IMR-90 (cell line): ENCODE measurements around the gene TBC1D16. TPM values are rescaled to one million over a fixed set of nuclear protein-coding genes. Genes with fewer than 3 reads are reported as not detected.
A peak's percentile ranks its signal among the peaks of the same experiment; 100 is the strongest.

Source experiments
- ATAC-seq: fragments of 200-7000 bp; cut with Tn5 transposase; 2 replicates; pipeline ENCODE4 v1.9.1; 2020; ENCODE audit warnings: low read depth, mild to moderate bottlenecking, moderate library complexity
- BruUV-seq: library from RNA; stranded (reverse); fragments of 400-500 nt; replicated peaks from 2 replicates; lab custom pipeline; 2021; lab: Mats Ljungman, UMichigan
- CTCF ChIA-PET: fragments of 300-600 bp; formaldehyde crosslinking; extraction: SDS; loops from one replicate; lab custom pipeline; 2021; ENCODE audit warnings: antibody characterized with exemption; lab: Yijun Ruan, JAX
- POLR2A ChIA-PET: fragments of 300-600 bp; sonication (Branson Sonifier 250); formaldehyde crosslinking; loops from one replicate; lab custom pipeline; 2022; ENCODE audit warnings: antibody characterized with exemption; ENCODE audit not compliant: unreplicated experiment; lab: Charles Lee
- DNase-seq: peaks from one replicate; pipeline ENCODE4 v3.0.0; 2013
- H2AFZ ChIP-seq: replicated peaks from 2 replicates; pipeline ENCODE3; 2013; ENCODE audit warnings: low read length, mild to moderate bottlenecking; ENCODE audit not compliant: poor library complexity
- H2AK5ac ChIP-seq: 2 replicates; pipeline ENCODE4 v1.6.1; 2013; ENCODE audit warnings: low read depth, low read length, inconsistent platforms
- H2AK9ac ChIP-seq: replicated peaks from 2 replicates; pipeline ENCODE3; 2013; ENCODE audit warnings: mild to moderate bottlenecking, low read depth, low read length, moderate library complexity; ENCODE audit not compliant: poor library complexity
- H2BK120ac ChIP-seq: 2 replicates; pipeline ENCODE4 v1.6.1; 2013; ENCODE audit warnings: low read depth, low read length, inconsistent platforms
- H2BK15ac ChIP-seq: 3 replicates; pipeline ENCODE4 v1.6.1; 2013; ENCODE audit warnings: low read depth, low read length, inconsistent platforms
- H2BK20ac ChIP-seq: 2 replicates; pipeline ENCODE4 v1.6.1; 2013; ENCODE audit warnings: low read depth, mild to moderate bottlenecking, inconsistent platforms, low read length, moderate library complexity
- H2BK5ac ChIP-seq: 2 replicates; pipeline ENCODE4 v1.6.1; 2013; ENCODE audit warnings: mild to moderate bottlenecking, low read depth, low read length, inconsistent platforms; ENCODE audit not compliant: poor library complexity, severe bottlenecking
- H3K14ac ChIP-seq: replicated peaks from 2 replicates; pipeline ENCODE4 v1.6.1; 2013; ENCODE audit warnings: low read depth, low read length, inconsistent platforms
- H3K18ac ChIP-seq: 2 replicates; pipeline ENCODE4 v1.6.1; 2013; ENCODE audit warnings: low read depth, low read length, control low read depth
- H3K23ac ChIP-seq: 2 replicates; pipeline ENCODE4 v1.6.1; 2013; ENCODE audit warnings: low read depth, low read length, inconsistent platforms
- H3K27ac ChIP-seq: 2 replicates; pipeline ENCODE4 v1.5.1; 2013; ENCODE audit warnings: mild to moderate bottlenecking, control low read depth, low read length; ENCODE audit not compliant: insufficient read depth
- H3K27me3 ChIP-seq: 2 replicates; pipeline ENCODE4 v1.6.1; 2013; ENCODE audit warnings: low read length; ENCODE audit not compliant: control insufficient read depth, insufficient read depth
- H3K36me3 ChIP-seq: 2 replicates; pipeline ENCODE4 v1.6.1; 2013; ENCODE audit warnings: low read length, mixed read lengths; ENCODE audit not compliant: control insufficient read depth, insufficient read depth
- H3K4ac ChIP-seq: 2 replicates; pipeline ENCODE4 v1.6.1; 2013; ENCODE audit warnings: low read depth, low read length, inconsistent platforms
- H3K4me1 ChIP-seq: 2 replicates; pipeline ENCODE4 v1.6.1; 2013; ENCODE audit warnings: low read length, mixed read lengths; ENCODE audit not compliant: control insufficient read depth, insufficient read depth
- H3K4me2 ChIP-seq: 2 replicates; pipeline ENCODE4 v1.6.1; 2013; ENCODE audit warnings: low read depth, mild to moderate bottlenecking, control low read depth, low read length, moderate library complexity
- H3K4me3 ChIP-seq: 2 replicates; pipeline ENCODE4 v1.5.1; 2013; ENCODE audit warnings: low read depth, mild to moderate bottlenecking, control low read depth, low read length, moderate library complexity; ENCODE audit not compliant: insufficient read depth
- H3K56ac ChIP-seq: 2 replicates; pipeline ENCODE4 v1.6.1; 2013; ENCODE audit warnings: low read length, inconsistent platforms; ENCODE audit not compliant: insufficient read depth; ENCODE audit errors: extremely low read depth
- H3K79me1 ChIP-seq, 2 experiments: 2 replicates each; pipeline ENCODE4 v1.6.1; 2013; ENCODE audit warnings: low read length in 2 of 2, inconsistent platforms in 1 of 2, low read depth in 1 of 2
- H3K9ac ChIP-seq: 2 replicates; pipeline ENCODE4 v1.6.1; 2013; ENCODE audit warnings: low read depth, low read length, control low read depth
- H3K9me1 ChIP-seq: 2 replicates; pipeline ENCODE4 v1.6.1; 2013; ENCODE audit warnings: low read length, inconsistent platforms; ENCODE audit not compliant: insufficient read depth
- H3K9me3 ChIP-seq: 2 replicates; pipeline ENCODE4 v1.6.1; 2013; ENCODE audit warnings: low read length; ENCODE audit not compliant: control insufficient read depth, insufficient read depth
- H4K20me1 ChIP-seq: 2 replicates; pipeline ENCODE4 v1.6.1; 2013; ENCODE audit warnings: low read length, inconsistent platforms; ENCODE audit not compliant: insufficient read depth
- H4K5ac ChIP-seq: 2 replicates; pipeline ENCODE4 v1.6.1; 2013; ENCODE audit warnings: mild to moderate bottlenecking, low read depth, low read length, control low read depth
- H4K8ac ChIP-seq, 2 experiments: 2 replicates each; pipeline ENCODE4 v1.6.1; 2013; ENCODE audit warnings: low read depth in 2 of 2, low read length in 2 of 2, control low read depth in 1 of 2, inconsistent platforms in 1 of 2
- H4K91ac ChIP-seq: 2 replicates; pipeline ENCODE4 v1.6.1; 2013; ENCODE audit warnings: low read depth, low read length, inconsistent platforms; ENCODE audit not compliant: insufficient read depth
- BHLHE40 ChIP-seq: fragments of 150-350 bp; IDR thresholded peaks from 2 replicates; pipeline ENCODE4 v1.6.1; 2016; ENCODE audit warnings: mild to moderate bottlenecking, low read depth, low read length
- CEBPB ChIP-seq: IDR thresholded peaks from 2 replicates; pipeline ENCODE4 v1.6.1; 2012; ENCODE audit warnings: low read depth, low read length, improper control_type of control experiment
- CHD1 ChIP-seq: IDR thresholded peaks from 2 replicates; pipeline ENCODE4 v1.6.1; 2012; ENCODE audit warnings: low read depth, low read length, improper control_type of control experiment
- FOS ChIP-seq: fragments of 150-350 bp; IDR thresholded peaks from 2 replicates; pipeline ENCODE4 v1.6.1; 2016; ENCODE audit warnings: low read depth, low read length
- MAFK ChIP-seq: IDR thresholded peaks from 2 replicates; pipeline ENCODE4 v1.6.1; 2012; ENCODE audit warnings: low read depth, low read length, improper control_type of control experiment
- MAZ ChIP-seq: IDR thresholded peaks from 2 replicates; pipeline ENCODE4 v1.6.1; 2012; ENCODE audit warnings: low read depth, mild to moderate bottlenecking, low read length, improper control_type of control experiment, moderate library complexity, borderline replicate concordance
- MXI1 ChIP-seq: IDR thresholded peaks from 2 replicates; pipeline ENCODE4 v1.6.1; 2012; ENCODE audit warnings: low read depth, mild to moderate bottlenecking, low read length, moderate library complexity, borderline replicate concordance
- NFE2L2 ChIP-seq: fragments of 150-350 bp; IDR thresholded peaks from 2 replicates; pipeline ENCODE4 v1.6.1; 2016; ENCODE audit warnings: low read depth, mild to moderate bottlenecking, low read length
- POLR2A ChIP-seq: IDR thresholded peaks from 2 replicates; pipeline ENCODE4 v1.6.1; 2012; ENCODE audit warnings: mild to moderate bottlenecking, low read depth, low read length
- RAD21 ChIP-seq: IDR thresholded peaks from 2 replicates; pipeline ENCODE4 v1.6.1; 2012; ENCODE audit warnings: low read length, improper control_type of control experiment
- RCOR1 ChIP-seq: IDR thresholded peaks from 2 replicates; pipeline ENCODE4 v1.6.1; 2012; ENCODE audit warnings: mild to moderate bottlenecking, low read length, improper control_type of control experiment; ENCODE audit not compliant: insufficient replicate concordance
- RFX5 ChIP-seq: IDR thresholded peaks from 2 replicates; pipeline ENCODE4 v1.8.0; 2012; ENCODE audit warnings: low read depth, mild to moderate bottlenecking, low read length, moderate library complexity
- SMC3 ChIP-seq: fragments of 150-350 bp; IDR thresholded peaks from 2 replicates; pipeline ENCODE4 v1.6.1; 2016; ENCODE audit warnings: low read depth, mild to moderate bottlenecking, antibody characterized with exemption, low read length, moderate library complexity
- WGBS, 2 experiments: methylation state at CpG; one replicate each; pipeline versions ENCODE4 v1.1.5 to v1.1.7; 2013; ENCODE audit warnings: missing lambda C conversion rate in 2 of 2; ENCODE audit not compliant: insufficient read length in 1 of 2; ENCODE audit errors: extremely low coverage in 2 of 2; 5-methylcytosine and 5-hydroxymethylcytosine counted together
- dilution Hi-C: fragments of 300-500 bp; cut with HindIII; formaldehyde crosslinking; loops from one replicate; pipeline ENCODE4 v1.14.3; 2018; ENCODE audit warnings: low sequenced_read_pairs; ENCODE audit not compliant: unreplicated experiment
- in situ Hi-C: fragments of 300-500 bp; cut with MboI; formaldehyde crosslinking; loops from 3 replicates; pipeline ENCODE4 v1.14.3; 2019; ENCODE audit warnings: low sequenced_read_pairs, inconsistent platforms, mixed read lengths
- intact Hi-C: fragments of 100-400 bp; cut with micrococcal nuclease; formaldehyde crosslinking; loops from 2 replicates; pipeline ENCODE4 v1.10.0; 2022
- polyA plus RNA-seq, 3 experiments: library from polyadenylated mRNA; depleted of rRNA; stranded (reverse); fragments of >200 nt; gene quantifications; 2 replicates each; pipeline ENCODE4 v1.2.3, GENCODE V29; 2012; ENCODE audit warnings: low replicate concordance in 1 of 3
- total RNA-seq: library from RNA; depleted of rRNA; stranded (reverse); fragments of >200 nt; gene quantifications from 2 replicates; pipeline ENCODE4 v1.2.3, GENCODE V29; 2012
- TF ChIP-seq, protein P1 (sequence below): conservative IDR thresholded peaks from 2 replicates; pipeline ENCODE4 v1.5.1; 2012; ENCODE audit warnings: mild to moderate bottlenecking, low read depth, low read length, improper control_type of control experiment
- TF ChIP-seq, protein P2 (sequence below): fragments of 150-350 bp; IDR thresholded peaks from 2 replicates; pipeline ENCODE4 v1.6.1; 2016; ENCODE audit warnings: low read depth, mild to moderate bottlenecking, low read length, moderate library complexity, borderline replicate concordance
- TF ChIP-seq, protein P3 (sequence below): fragments of 150-350 bp; IDR thresholded peaks from 2 replicates; pipeline ENCODE4 v1.6.1; 2017; ENCODE audit warnings: mild to moderate bottlenecking, antibody characterized with exemption, low read length, low read depth

Gene TBC1D16
- total and polyA plus RNA-seq, 2 of the 4 experiments (the other 2 are of a cell fraction), result 10.1 to 16.7 TPM

DNA sequence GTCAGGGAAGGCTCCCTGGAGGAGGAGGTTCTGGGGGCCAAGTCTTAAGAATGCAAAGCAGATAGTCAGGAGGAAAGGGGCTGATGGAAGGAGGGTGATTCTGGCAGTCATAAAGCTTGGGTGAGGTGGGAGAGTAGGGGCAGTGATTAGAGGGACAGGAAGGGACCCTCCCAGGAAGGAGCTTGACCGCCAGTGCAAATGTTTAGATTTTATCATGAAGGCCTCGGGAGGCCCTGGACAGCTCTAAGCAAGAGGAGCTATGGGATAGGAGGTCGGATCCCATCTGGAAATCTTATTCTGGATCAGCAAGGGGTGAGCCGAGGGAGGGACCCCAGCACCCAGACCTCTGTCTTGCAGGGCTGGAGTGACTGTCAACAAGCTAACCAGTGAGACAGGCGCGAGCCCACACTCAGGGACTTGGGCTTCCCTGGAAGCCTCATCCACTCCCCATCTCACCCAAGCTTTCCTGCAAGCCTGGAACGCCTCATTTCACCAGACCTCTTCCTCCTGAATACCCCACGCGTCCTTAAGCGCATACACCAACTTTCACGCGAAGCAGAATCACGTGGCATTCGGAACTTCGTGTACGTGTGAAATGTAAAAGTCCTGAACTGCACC is 144.4 kb downstream of the TBC1D16 start:
- ChIA-PET CTCF (no interaction called here), POLR2A (no interaction called here)
- intact Hi-C loops (no loop called here), in situ Hi-C loops (no loop called here), dilution Hi-C loops (no loop called here)
- Histone ChIP-seq H3K79me1 (no peaks in the 10 kb centered on the region), H2AFZ (peak overlapping the region; percentile 24), H2BK15ac (no peak overlapping the region), H3K56ac (no peak overlapping the region), H4K91ac (no peak overlapping the region), H3K4me3 (no peak overlapping the region), H3K9ac (no peak overlapping the region), H2AK5ac (no peak overlapping the region), H3K23ac (no peak overlapping the region), H2BK20ac (no peak overlapping the region), H3K14ac (no peak overlapping the region), H2BK5ac (no peak overlapping the region), H3K4me2 (no peak overlapping the region), H3K36me3 (no peaks in the 10 kb centered on the region), H3K9me3 (no peaks in the 10 kb centered on the region), H4K5ac (no peak overlapping the region), H4K8ac (no peak overlapping the region), H3K4me1 (no peaks in the 10 kb centered on the region), H3K9me1 (no peaks in the 10 kb centered on the region), H2AK9ac (no peak overlapping the region), H4K20me1 (no peaks in the 10 kb centered on the region), H3K4ac (no peak overlapping the region), H3K27ac (no peak overlapping the region), H3K27me3 (peaks cover 42% of the 10 kb centered on the region), H3K18ac (no peak overlapping the region), H2BK120ac (no peak overlapping the region)
- no peak for ATAC-seq
- no peak for DNase-seq
- TF ChIP-seq, protein P1, sequence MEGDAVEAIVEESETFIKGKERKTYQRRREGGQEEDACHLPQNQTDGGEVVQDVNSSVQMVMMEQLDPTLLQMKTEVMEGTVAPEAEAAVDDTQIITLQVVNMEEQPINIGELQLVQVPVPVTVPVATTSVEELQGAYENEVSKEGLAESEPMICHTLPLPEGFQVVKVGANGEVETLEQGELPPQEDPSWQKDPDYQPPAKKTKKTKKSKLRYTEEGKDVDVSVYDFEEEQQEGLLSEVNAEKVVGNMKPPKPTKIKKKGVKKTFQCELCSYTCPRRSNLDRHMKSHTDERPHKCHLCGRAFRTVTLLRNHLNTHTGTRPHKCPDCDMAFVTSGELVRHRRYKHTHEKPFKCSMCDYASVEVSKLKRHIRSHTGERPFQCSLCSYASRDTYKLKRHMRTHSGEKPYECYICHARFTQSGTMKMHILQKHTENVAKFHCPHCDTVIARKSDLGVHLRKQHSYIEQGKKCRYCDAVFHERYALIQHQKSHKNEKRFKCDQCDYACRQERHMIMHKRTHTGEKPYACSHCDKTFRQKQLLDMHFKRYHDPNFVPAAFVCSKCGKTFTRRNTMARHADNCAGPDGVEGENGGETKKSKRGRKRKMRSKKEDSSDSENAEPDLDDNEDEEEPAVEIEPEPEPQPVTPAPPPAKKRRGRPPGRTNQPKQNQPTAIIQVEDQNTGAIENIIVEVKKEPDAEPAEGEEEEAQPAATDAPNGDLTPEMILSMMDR, result no peak
- TF ChIP-seq POLR2A, result no peak
- TF ChIP-seq, protein P2, sequence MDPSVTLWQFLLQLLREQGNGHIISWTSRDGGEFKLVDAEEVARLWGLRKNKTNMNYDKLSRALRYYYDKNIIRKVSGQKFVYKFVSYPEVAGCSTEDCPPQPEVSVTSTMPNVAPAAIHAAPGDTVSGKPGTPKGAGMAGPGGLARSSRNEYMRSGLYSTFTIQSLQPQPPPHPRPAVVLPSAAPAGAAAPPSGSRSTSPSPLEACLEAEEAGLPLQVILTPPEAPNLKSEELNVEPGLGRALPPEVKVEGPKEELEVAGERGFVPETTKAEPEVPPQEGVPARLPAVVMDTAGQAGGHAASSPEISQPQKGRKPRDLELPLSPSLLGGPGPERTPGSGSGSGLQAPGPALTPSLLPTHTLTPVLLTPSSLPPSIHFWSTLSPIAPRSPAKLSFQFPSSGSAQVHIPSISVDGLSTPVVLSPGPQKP, result no peak
- no peak for TF ChIP-seq NFE2L2
- TF ChIP-seq BHLHE40, result no peak
- no peak for TF ChIP-seq MAZ
- no peak for TF ChIP-seq FOS
- TF ChIP-seq CEBPB, result no peak
- no peak for TF ChIP-seq SMC3
- no peak for TF ChIP-seq MAFK
- no peak for TF ChIP-seq RFX5
- no peak for TF ChIP-seq RCOR1
- TF ChIP-seq CHD1, result no peak
- TF ChIP-seq RAD21, result no peak
- TF ChIP-seq MXI1, result no peak
- TF ChIP-seq, protein P3, sequence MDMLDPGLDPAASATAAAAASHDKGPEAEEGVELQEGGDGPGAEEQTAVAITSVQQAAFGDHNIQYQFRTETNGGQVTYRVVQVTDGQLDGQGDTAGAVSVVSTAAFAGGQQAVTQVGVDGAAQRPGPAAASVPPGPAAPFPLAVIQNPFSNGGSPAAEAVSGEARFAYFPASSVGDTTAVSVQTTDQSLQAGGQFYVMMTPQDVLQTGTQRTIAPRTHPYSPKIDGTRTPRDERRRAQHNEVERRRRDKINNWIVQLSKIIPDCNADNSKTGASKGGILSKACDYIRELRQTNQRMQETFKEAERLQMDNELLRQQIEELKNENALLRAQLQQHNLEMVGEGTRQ, result no peak
- no TSS peak for BruUV-seq
- WGBS, 2 experiments, result 68% methylated on average over 13 of the region's 16 CpGs; no CpG with 5 or more reads in 1 of the 2 experiments
